HG02763 (cell line): ENCODE measurements around the gene SLC29A3.
"Not testable (repeated sequence)": the region's sequence is repeated elsewhere in the genome, so short reads cannot be mapped to it uniquely, and the experiment has no call there.

Experiments used
- ATAC-seq: cut with Tn5 transposase; IDR thresholded peaks from one replicate; pipeline ENCODE4 v1.9.1; 2021; ENCODE audit warnings: mild to moderate bottlenecking, moderate library complexity; ENCODE audit not compliant: unreplicated experiment

The SLC29A3 gene

DNA sequence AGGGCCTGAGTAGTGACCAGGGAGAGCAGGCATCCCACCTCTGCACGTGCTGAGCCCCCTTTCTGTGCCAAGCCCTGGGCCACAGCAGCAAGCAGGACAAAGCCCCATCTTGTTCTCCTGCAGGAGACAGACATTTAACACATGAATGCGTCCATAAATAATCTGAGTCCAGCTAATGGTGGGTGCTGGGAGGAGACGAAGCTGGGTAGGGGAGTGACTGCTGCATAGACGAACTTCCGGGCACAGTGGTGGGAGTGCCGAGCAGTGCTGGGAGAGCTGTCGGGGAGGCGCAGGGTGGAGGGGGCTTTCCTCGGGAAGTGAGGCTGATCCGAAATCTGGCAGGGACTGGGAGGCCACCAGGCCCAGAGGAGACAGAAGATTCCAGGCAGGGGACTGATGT, 35.2 kb upstream of the SLC29A3 start:
- no peak for ATAC-seq

DNA sequence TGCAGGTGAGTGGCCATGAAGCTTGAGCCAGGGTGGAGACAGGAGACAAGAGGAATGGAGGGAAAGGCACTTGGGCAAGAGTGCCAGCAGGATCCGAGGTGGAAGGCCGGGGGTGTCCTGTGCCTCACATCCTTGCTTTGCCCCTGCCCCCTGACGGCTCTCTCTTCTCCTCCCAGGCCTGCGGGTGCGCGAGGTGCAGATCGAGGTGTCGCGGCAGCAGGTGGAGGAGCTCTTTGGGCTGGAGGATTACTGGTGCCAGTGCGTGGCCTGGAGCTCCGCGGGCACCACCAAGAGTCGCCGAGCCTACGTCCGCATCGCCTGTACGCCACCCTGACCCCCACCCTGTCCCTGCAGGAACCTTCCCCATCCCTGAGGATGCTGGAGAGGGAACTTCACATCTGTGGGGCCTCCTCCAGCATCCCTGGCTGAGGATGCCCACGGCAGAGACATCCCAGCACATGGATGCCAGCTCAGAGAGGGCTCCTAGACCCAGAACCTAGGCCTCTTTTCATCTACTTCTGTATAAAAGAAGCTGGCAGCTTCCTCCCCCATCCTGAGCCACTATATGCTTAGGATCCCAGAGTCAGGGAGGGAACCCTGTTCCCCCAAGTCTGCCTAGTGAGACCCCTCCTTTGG, 34.4 kb upstream of the SLC29A3 start:
- no peak for ATAC-seq

DNA sequence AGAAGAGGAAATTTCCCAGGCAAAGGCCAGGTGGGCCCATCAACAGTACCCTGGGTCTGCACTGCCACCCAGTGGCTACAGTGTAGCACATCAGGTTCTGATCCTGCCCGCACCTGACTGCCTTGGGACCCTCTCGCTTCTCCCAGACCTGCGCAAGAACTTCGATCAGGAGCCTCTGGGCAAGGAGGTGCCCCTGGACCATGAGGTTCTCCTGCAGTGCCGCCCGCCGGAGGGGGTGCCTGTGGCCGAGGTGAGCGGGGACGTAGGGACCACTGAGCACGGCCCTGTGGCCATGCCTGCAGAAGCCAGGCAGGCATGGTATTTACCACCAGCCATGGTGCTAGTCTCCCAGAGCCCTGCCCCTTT, 33.9 kb upstream of the SLC29A3 start:
- no peak for ATAC-seq

DNA sequence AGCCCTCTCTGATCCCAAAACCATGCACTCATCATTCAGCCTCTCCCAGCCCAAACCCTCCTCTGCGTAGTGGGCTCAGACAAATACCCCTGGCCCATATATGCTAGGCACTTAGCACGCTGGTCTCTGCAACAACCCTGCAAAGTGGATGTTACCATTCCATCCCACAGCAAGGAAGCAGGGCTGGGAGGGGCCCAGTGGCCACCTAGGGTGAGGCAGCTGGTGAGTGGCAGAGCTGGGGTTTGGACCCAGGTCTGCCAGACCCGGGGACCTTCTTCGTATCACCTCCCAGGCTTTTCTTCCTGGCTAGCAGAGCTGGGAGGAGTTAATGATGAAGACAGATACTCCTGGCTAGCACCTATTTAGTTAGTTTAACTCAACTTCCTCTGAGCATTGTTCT, 33.1 kb upstream of the SLC29A3 start:
- ATAC-seq: no peak

DNA sequence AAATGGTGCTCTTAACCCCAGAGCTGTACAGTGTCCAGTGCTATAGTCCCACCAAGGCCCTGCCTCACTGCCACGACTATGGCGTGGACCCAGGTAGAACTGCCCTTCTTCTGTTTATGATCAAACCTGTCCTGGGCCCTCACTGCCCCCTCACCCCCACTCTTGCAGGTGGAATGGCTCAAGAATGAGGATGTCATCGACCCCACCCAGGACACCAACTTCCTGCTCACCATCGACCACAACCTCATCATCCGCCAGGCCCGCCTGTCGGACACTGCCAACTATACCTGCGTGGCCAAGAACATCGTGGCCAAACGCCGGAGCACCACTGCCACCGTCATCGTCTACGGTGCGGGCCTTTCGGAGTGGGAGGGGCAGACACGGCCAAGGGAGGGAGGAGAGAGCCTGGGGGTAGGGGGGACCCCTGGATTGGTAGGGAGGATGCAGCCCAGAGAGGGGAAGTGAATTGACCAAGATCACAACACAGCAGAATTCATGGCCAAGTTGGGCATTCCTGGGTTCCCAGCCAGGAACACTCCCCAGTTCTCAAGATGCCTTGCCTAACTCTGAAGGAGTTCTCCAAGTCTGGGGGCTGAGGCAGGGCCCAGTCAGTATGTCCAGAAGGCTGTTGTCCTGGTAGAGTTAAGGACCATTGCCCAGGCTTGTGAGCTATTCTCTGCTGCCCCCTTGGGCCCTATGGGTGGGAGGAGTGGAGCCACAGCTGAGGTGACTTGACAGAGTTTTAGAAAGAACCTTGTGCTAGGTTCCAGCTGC, 32.4 kb upstream of the SLC29A3 start:
- no peak for ATAC-seq

DNA sequence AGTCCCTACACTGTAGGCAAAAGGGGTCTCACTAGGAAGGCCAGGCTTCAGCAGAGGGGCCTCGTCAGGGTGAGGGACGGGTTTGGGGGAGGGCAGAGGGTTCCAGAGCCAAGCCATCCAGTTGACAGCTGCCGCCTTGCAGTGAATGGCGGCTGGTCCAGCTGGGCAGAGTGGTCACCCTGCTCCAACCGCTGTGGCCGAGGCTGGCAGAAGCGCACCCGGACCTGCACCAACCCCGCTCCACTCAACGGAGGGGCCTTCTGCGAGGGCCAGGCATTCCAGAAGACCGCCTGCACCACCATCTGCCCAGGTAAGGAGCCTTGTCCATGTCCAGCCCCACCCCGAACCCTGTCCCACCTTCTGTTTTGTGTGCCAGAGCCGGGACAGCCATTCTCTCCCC, 31.6 kb upstream of the SLC29A3 start:
- ATAC-seq: no peak

DNA sequence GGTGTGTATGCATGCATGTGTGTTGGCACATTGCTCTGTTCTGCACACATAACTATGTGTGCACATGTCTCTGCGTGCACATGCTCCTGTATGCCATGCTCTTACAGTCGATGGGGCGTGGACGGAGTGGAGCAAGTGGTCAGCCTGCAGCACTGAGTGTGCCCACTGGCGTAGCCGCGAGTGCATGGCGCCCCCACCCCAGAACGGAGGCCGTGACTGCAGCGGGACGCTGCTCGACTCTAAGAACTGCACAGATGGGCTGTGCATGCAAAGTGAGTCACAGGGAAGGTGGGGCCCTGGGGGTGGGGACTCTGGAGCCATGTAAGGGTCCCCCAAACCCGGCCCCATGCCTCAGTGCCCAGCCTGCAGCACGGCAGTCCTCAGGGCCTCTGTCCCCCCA, 30.6 kb upstream of the SLC29A3 start:
- no peak for ATAC-seq

DNA sequence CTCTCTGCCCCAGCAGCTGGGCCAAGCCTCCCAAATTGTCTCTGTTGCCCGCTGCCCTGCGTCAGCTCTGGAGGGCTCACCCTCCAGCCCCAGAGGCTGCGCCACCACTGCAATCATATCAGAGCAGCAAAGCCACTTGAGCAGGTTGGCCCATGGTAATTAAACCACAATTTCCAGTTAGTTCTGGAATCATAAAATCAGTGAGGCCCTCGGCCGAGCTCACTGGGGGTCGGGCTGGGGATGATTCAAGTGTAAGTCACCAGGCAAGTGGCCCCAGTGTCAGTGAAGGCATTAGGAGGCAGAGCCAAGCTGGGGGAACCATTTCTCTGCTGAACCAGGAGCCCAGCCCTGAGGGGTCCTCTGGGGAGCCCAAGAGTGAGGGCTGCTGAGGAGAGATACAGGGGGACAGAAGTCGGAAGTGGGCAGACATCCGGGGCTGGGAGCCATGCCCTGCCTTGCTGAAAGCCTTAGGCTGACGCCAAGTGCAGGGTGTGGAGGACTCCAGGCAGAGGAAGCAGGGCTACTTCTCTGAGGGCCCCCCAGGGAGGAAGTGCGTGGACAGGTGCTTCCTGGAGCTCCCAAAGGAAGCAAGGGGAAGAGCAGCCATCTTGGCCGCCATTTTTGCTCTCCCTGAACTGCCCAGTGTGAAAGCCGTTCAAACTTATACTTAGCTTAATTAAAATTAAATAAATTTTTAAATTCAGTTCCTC, 29.5 kb upstream of the SLC29A3 start:
- ATAC-seq: no peak

DNA sequence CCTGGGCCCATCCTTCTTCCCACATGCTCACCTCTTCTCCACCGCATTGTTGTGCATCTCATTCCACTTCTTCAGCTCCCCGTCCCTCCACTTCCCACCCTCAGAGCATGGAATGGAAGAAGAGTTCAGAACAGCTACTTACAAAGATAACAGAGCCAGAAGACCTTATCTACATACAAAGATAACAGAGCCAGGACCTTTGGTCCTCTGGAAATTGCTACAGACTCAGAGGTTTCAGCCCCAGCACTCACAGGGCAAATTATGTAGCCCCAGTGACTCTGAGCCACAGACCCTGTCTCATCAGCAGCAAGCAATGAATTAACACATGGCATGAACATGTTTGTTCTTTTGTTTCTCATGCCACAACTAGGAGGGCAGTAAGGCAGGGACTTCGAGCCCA, 28.7 kb upstream of the SLC29A3 start:
- ATAC-seq: no peak

DNA sequence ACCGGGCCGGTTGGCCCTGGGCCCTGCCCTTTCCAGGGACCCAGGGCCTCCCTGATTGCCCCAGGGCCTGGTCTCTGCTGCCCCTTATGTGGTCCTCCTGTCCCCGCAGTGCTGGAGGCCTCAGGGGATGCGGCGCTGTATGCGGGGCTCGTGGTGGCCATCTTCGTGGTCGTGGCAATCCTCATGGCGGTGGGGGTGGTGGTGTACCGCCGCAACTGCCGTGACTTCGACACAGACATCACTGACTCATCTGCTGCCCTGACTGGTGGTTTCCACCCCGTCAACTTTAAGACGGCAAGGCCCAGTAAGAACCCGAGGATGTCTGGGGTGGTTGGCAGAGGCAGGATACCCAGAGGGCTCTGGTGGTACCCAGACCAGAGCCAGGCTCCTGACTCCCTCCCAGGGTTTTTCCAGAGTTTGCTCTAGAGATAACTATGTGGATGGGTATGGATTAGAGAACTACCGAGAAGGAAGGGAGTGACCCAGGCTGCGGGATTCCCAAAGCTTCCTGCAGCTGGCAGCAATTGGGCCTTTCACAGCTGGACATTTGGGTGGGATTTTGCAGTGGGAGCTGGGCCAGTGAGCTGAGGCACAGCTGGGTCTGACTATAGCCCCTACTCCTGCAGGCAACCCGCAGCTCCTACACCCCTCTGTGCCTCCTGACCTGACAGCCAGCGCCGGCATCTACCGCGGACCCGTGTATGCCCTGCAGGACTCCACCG, 28.1 kb upstream of the SLC29A3 start:
- no peak for ATAC-seq

DNA sequence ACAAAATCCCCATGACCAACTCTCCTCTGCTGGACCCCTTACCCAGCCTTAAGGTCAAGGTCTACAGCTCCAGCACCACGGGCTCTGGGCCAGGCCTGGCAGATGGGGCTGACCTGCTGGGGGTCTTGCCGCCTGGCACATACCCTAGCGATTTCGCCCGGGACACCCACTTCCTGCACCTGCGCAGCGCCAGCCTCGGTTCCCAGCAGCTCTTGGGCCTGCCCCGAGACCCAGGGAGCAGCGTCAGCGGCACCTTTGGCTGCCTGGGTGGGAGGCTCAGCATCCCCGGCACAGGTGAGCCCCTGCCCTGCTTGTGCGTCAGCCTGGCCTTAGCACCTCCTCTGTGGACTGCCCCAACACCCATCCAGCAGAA, 27.5 kb upstream of the SLC29A3 start:
- no peak for ATAC-seq

DNA sequence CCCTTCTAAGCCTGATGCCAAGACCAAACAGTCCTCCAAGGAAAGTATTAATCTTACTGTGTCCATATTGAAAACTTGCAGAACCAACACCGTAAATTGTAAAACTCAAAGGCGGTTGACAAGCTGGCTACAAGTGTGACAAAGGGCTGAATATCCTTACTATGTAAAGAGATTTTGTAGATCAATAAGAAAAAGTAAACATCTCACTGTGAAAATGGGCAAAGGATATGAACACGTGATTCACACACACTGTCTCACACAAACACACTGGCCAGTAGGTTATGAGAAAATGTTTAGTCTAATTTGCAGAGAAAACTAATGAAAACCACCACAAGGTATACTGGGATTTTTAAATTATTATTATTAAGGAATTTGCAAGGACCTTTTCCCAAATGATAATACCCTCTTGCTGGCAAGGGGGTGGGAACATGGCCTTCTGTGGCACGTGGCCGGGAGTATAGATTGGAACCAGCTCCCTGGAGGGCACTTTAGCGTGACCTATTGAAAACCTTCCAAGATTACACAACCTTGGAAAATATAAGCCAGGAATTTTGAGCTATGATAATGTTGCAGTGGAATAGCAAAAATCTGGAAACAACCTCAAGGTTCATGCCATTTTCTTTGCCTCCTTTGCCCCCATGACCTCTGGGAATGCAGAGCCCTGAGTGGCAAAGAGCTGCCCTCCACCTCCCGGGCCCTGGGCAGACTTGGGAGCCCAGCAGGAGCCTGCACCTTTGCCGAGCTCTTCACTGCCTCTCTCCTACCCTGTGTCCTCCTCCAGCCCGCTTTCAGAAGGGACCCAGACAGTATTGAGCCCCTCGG, 26.2 kb upstream of the SLC29A3 start:
- ATAC-seq: no peak

DNA sequence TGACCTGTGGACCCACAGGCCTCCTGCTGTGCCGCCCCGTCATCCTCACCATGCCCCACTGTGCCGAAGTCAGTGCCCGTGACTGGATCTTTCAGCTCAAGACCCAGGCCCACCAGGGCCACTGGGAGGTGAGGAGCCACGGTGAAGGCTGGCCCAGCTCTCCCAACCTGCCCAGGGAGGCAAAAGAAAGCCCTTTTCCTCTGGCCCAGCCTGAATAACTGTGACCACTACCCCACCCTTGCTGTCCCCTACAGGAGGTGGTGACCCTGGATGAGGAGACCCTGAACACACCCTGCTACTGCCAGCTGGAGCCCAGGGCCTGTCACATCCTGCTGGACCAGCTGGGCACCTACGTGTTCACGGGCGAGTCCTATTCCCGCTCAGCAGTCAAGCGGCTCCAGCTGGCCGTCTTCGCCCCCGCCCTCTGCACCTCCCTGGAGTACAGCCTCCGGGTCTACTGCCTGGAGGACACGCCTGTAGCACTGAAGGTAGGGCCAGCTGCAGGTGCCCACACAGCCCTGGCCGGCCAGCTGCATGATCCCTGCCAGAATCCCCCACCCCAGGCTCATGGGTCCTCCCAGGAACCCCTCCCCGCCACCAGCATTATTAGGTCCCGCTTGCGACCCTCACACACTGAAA, 25.5 kb upstream of the SLC29A3 start:
- ATAC-seq: no peak

DNA sequence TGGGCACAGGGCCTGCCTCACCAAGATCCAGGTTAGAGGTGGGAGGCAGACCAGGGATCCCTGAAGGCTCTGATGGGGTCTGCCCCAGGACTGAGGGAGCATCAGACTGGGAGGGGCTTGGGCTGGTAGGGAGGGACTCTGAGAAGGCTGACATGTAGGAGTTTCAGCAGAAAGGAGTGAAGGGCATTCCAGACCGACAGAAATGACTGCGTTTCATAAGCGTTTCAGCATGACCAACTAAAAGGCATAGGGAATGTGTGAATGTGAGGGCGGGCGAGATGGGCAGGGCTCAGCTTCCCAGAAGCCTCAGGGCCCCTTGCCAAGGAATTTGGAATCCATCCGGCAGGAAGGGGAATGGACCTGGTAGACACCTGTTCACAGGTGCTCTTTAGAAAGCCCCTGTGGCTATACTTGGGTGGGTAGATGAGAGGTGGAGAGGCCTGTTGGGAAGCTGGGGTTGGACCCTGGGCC, 24.9 kb upstream of the SLC29A3 start:
- ATAC-seq: no peak

DNA sequence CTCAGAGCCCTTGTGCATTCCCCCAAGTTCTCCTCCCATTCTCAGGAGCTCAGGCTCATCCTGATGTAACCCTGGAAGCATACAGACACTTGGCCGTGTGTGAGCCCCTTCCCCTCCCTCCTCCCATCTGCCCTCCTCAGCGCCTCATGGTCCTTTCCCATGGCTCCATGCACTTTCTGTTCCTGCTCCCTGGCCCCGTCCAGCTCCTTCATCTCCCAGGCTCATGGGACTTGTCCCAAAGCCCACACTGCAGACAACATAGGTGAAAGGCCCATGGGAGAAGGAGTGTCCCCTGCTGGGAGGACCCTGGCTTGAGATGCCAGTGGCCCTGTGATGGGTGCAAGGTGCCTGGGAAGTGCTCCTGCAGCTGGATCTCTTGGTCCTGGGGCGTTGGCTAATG, 24.2 kb upstream of the SLC29A3 start:
- no peak for ATAC-seq

DNA sequence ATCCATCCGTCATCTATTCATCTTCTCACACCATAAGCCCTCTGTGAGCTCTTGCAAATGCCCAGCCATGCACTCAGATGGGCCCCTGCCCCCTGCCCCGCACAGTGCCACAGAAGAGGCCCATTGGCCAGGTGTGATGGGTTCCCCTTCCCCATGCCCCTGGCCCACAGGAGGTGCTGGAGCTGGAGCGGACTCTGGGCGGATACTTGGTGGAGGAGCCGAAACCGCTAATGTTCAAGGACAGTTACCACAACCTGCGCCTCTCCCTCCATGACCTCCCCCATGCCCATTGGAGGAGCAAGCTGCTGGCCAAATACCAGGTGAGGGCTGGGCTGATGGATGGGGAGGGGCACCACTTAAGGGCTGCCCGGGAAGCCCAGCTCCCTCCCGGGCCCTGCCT, 23.4 kb upstream of the SLC29A3 start:
- no peak for ATAC-seq

DNA sequence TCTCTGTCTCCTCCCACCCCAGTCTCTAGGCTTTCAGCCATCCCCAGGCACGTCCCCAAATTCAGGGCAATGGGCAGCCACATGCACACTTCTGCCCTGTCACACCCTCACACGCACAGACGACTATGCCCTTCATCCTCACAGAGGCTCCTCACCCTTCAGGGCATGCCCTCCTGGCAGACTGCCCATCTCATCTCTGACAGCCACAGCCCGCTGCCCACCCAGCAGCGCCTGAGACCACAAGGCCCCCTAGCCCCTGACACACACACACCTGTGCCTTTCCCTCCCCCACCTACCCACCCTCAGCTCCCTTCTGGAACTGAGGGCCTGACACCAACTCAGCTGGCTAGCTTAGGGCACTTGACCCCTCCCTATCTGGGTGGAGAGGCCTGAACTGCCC, 23.0 kb upstream of the SLC29A3 start:
- no peak for ATAC-seq

DNA sequence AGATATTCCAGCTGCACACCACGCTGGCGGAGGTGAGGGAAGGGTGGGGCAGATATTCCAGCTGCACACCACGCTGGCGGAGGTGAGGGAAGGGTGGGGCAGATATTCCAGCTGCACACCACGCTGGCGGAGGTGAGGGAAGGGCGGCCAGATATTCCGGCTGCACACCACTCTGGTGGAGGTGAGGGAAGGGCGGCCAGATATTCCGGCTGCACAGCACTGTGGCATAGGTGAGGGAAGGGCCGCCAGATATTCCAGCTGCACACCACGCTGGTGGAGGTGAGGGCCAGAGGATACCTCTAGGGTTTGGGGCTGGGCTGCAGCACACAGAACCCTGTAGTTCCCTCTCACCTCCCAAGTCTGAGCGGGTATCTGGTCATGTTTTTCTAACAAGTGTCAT, 22.2 kb upstream of the SLC29A3 start:
- not testable (repeated sequence) for ATAC-seq

DNA sequence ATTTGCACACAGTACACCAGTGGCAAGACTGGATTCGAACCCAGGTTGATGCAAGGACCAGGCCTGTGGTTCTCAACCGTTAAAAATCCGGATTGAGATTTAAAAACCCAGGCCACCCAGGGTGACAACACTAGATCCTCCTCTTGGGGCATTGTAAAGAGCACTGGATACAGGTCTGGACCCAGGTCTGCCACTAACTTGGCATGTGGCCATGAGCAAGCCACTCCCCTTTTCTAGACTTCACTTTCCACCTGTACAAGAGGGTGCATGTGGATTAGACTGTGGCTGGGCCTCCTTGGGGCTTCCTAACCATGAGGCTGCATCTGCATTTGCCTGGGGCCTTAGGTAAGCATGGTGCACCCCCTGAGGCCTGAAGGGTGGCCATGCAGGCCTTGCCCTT, 21.7 kb upstream of the SLC29A3 start:
- no peak for ATAC-seq

DNA sequence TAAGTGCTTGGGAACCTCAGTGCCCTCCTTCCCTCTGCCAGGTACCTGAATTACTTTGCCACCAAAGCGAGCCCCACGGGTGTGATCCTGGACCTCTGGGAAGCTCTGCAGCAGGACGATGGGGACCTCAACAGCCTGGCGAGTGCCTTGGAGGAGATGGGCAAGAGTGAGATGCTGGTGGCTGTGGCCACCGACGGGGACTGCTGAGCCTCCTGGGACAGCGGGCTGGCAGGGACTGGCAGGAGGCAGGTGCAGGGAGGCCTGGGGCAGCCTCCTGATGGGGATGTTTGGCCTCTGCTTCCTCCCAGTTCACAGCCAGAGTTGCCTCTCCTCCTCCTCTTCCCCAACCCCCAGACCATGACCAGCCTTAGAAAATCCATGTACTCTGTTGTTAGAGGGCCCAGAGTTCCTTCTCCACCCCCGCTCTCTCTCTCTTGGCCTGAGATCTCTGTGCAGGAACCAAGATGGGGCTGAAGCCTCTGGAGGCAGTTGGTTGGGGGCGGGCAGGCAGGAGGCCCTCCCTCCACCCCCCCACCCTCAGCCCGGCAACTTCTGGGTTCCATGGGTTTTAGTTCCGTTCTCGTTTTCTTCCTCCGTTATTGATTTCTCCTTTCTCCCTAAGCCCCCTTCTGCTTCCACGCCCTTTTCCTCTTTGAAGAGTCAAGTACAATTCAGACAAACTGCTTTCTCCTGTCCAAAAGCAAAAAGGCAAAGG, 19.8 kb upstream of the SLC29A3 start:
- ATAC-seq: no peak
